Glomerular visceral epithelial cell (primary cell): ENCODE measurements around the gene DMAC2L.
"Not testable (repeated sequence)": the region's sequence is repeated elsewhere in the genome, so short reads cannot be mapped to it uniquely, and the experiment has no call there.

Experiments used
- DNase-seq: peaks from one replicate; pipeline ENCODE4 v3.0.0-alpha.2; 2016; ENCODE audit errors: extremely low spot score

DMAC2L gene, protein sequence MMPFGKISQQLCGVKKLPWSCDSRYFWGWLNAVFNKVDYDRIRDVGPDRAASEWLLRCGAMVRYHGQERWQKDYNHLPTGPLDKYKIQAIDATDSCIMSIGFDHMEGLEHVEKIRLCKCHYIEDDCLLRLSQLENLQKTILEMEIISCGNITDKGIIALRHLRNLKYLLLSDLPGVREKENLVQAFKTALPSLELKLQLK

GRCh38 chr14:50311972-50312733, at the start of gene DMAC2L, which contains the start of gene L2HGDH:
Gene DMAC2L (plus strand): TSS chr14:50312324. CDS start chr14:50321488, 9,164 bp downstream.
Gene L2HGDH (minus strand): TSS chr14:50312229. CDS start chr14:50312150, 79 bp downstream.
- DNase-seq: peak; percentile 96

GRCh38 chr14:50262865-50263264, 49.3 kb upstream of the DMAC2L start:
- no peak for DNase-seq

- no peak for DNase-seq
These were observed 48.8 kb upstream of the DMAC2L start for GRCh38 chr14:50263321-50263720.

DNA sequence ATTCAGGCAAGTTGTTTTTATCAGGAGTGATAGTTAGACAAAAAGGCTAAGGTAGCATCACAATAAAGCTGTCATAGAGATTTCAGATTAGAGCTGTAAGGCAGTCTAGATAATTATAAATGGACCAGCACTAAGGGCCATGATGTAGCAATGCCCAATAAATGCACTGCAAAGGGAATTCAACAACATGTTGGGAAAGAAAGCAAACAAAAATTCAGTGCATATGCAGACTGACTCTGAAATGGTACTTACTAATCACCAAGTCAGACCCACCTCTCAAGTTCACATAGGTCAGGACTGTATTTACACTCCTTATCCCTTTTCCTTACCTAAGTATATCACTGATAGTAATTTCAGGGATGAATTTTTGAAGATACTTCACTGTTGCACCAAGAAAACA, 47.1 kb upstream of the DMAC2L start:
- DNase-seq: no peak

DNA sequence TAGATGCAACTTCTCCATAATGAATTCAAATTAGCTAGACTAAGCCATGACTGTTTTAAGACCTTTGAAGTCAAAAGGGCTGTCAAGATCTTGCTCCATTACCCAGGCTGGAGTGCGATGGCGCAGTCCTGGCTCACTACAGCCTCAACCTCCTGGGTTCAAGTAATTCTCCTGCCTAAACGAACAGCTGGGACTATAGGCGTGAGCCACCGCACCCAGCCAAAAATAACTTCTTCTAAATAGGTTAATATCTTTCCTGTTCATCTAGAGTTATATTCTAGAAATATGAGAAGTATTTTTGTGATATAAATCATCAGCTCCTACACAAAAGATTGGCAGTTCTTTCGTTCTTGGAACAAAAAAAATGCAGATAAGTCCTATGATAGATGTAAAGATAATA, 41.2 kb upstream of the DMAC2L start:
- DNase-seq: no peak

GRCh38 chr14:50272498-50272897, 39.6 kb upstream of the DMAC2L start:
- no peak for DNase-seq

DNA sequence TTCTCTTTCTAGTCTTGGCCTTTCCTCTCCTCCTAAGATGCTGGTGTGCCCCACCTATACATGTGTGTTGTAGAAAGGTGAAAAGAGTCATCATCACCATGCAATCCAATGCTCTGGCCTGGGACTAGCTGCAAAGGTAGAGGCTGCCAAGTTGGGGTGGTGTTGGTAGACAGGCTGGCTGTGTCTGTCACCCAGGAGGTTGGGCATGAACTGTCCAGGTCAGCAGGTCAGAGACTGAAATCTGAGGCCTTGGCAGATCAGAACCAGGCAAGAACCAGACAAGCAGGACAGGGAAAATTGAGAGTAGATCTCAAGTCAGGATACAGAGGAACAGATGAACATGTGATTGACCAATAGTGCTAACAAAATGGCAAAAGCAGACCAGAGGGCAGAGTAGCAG, 26.3 kb upstream of the DMAC2L start:
- DNase-seq: no peak

GRCh38 chr14:50288146-50288545, 24.0 kb upstream of the DMAC2L start:
- no peak for DNase-seq

DNA sequence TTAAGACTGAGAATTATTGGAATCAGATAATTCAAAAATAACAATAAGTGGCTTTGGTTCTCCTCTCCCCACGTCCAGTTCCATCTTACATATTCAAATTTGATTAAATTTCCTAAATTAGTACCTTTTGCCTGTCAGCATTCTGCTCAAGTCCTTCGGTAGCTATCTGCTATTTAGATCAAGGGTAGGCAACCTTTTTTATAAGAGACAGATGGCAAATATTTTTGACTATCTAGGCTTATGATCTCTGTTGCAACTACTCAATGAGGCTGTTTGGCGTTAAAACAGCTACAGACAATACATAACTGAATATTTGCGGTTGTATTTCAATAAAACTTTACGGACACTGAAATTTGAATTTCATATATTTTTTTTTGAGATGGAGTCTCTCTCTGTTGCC, 21.8 kb upstream of the DMAC2L start:
- no peak for DNase-seq

- DNase-seq: no peak
These were observed 12.5 kb upstream of the DMAC2L start for GRCh38 chr14:50299585-50299984.

GRCh38 chr14:50301914-50302313, 10.2 kb upstream of the DMAC2L start:
- DNase-seq: peak; percentile 58

- DNase-seq: peak; percentile 91
These were observed 8.2 kb upstream of the DMAC2L start for GRCh38 chr14:50303744-50304471.

GRCh38 chr14:50308363-50308915, 3.7 kb upstream of the DMAC2L start:
- no peak for DNase-seq

GRCh38 chr14:50310445-50310844, 1.7 kb upstream of the DMAC2L start:
- no peak for DNase-seq

DNA sequence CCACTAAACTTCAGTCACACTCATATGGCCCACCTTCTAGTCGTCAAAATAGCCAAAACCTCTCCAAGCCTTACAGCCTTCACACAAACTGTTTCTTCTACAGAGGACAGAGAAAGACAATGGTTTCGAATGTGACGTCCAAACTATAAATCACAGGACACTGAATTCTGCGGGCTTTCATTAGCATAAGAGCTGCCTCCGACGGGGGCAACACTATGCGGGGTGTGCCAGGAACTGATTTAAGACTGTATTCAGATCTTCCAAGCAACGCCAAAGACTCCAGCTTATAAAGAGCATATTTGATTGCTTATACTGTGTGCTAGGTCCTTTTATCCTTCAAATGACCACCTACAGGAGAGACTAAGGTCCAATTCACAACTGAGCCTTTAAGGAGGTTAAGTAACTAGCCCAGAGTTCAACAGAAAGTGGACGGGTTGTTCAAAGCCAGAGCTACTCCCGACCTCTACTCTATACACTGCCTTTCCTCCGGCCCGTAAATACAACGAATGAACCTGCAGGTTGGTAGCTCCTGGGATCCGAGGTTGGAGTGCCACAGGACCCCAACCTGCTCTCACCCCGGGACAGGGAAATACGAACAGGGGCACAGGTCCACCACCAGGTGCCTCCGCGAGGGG, 670 bp upstream of the DMAC2L start:
- DNase-seq: peak; percentile 25

GRCh38 chr14:50312734-50313054, 570 bp downstream of the DMAC2L start:
- no peak for DNase-seq

DNA sequence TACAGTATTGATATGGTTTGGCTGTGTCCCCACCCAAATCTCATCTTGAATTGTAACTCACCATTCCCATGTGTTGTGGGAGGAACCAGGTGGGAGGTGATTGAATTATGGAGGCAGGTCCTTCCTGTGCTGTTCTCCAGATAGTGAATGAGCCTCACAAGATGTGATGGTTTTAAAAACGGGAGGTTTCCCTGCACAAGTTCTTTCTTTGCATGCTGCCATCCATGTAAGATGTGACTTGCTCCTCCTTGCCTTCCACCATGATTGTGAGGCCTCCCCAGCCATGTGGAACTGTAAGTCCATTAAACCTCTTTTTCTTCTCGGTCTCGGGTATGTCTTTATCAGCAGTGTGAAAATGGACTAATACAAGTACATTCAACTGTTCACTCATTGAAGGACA, 2.0 kb downstream of the DMAC2L start:
- not testable (repeated sequence) for DNase-seq

- DNase-seq: peak; percentile 35
These were observed 6.0 kb downstream of the DMAC2L start for GRCh38 chr14:50318031-50318626.

DNA sequence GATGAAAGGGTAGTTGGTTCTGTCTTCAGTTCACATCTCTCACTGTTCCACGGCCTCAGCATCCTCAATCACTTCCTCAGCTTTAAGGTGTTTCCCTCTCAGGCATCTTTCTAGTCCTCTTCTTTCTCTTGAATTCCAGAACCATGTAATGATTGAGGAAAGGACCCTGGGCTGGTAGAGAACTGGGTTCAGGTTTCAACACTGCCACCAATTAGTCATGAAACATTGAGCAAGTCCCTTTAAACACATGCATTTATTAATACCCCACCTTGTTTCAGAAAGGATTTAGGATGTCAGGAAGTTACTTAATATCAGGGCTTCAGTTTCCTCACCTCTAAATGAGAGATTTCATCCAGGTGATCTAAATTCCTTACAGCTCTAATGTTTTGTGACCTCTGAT, 7.2 kb downstream of the DMAC2L start:
- no peak for DNase-seq

DNA sequence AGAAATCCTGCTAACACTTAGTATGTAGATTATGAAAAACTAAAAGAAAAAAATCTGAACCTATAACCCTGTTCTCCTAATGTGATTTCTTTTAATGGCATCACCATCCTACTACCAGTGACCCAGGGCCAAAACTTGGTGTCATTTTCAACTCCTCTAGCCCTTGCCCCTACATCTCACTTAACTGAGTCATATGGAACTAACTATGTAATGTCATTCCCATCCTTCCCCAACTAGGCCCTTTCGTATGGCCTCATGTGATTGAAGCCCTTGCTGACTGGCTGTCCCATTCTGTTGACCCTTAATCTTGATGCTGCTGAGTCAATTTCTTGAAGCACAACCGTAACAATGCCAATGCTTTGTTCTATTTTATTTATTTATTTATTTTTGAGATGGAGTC, 7.6 kb downstream of the DMAC2L start:
- no peak for DNase-seq

GRCh38 chr14:50320283-50320682, 8.2 kb downstream of the DMAC2L start:
- peak; percentile 48 for DNase-seq
